Hematopoietic multipotent progenitor cell treated with erythropoietin and hydrocortisone succinate and interleukin-3 and kit ligand, for 4 days (in vitro differentiated cells): ENCODE measurements around the gene IFT43.
A peak's percentile ranks its signal among the peaks of the same experiment; 100 is the strongest.

Source experiments
- DNase-seq: peaks from one replicate; pipeline ENCODE4 v3.0.0-alpha.2; 2015

Gene IFT43

GRCh38 chr14:76083796-76084765, 98.5 kb downstream of the IFT43 start:
- DNase-seq, result no peak

GRCh38 chr14:76085358-76085757, 99.8 kb downstream of the IFT43 start:
- DNase-seq, result no peak

- no peak for DNase-seq
Measured at GRCh38 chr14:76086636-76087035, 101.1 kb downstream of the IFT43 start.

- DNase-seq, result no peak
Measured at GRCh38 chr14:76088326-76088725, 102.8 kb downstream of the IFT43 start.

- DNase-seq, result no peak
Measured at GRCh38 chr14:76088771-76089571, 103.4 kb downstream of the IFT43 start.

- no peak for DNase-seq
Measured at GRCh38 chr14:76089575-76089974, 104.0 kb downstream of the IFT43 start.

GRCh38 chr14:76090616-76091391, 105.2 kb downstream of the IFT43 start:
- peak; percentile 29 for DNase-seq

GRCh38 chr14:76093077-76093476, 107.5 kb downstream of the IFT43 start:
- DNase-seq, result no peak

- DNase-seq, result no peak
Measured at GRCh38 chr14:76096257-76096656, 110.7 kb downstream of the IFT43 start.

GRCh38 chr14:76097547-76097946, 112.0 kb downstream of the IFT43 start:
- no peak for DNase-seq

- no peak for DNase-seq
Measured at GRCh38 chr14:76098047-76098446, 112.5 kb downstream of the IFT43 start.

GRCh38 chr14:76098916-76099675, 113.5 kb downstream of the IFT43 start:
- DNase-seq, result no peak

GRCh38 chr14:76100236-76100635, 114.7 kb downstream of the IFT43 start:
- no peak for DNase-seq

GRCh38 chr14:76101391-76102379, 116.1 kb downstream of the IFT43 start:
- no peak for DNase-seq

- DNase-seq, result no peak
Measured at GRCh38 chr14:76104802-76105355, 119.3 kb downstream of the IFT43 start.

GRCh38 chr14:76106188-76106587, 120.6 kb downstream of the IFT43 start:
- no peak for DNase-seq

- no peak for DNase-seq
Measured at GRCh38 chr14:76109087-76109880, 123.7 kb downstream of the IFT43 start.

GRCh38 chr14:76112889-76113624, 127.5 kb downstream of the IFT43 start:
- no peak for DNase-seq

- DNase-seq, result no peak
Measured at GRCh38 chr14:76113691-76114090, 128.1 kb downstream of the IFT43 start.
